AG04450 (cell line): ENCODE data around the gene TCL1B. TPM values are rescaled to one million over a fixed set of nuclear protein-coding genes. Genes with fewer than 3 reads are reported as not detected.

Source experiments
- CTCF ChIA-PET: fragments of 300-600, 350-600 bp; formaldehyde crosslinking; extraction: SDS; loops from one replicate; lab custom pipeline; 2022; ENCODE audit warnings: antibody characterized with exemption, inconsistent platforms; lab: Charles Lee
- POLR2A ChIA-PET: fragments of 350-600 bp; formaldehyde crosslinking; extraction: SDS; loops from one replicate; lab custom pipeline; 2021; ENCODE audit warnings: antibody characterized with exemption, inconsistent platforms; lab: Yijun Ruan, JAX
- DNase-seq: peaks from one replicate; pipeline ENCODE4 v3.0.0-alpha.2; 2011; ENCODE audit warnings: low read depth, low spot score
- H3K27ac ChIP-seq: one replicate; pipeline ENCODE4 v1.5.1; 2012; ENCODE audit warnings: low read depth, low read length, control low read depth
- H3K27me3 ChIP-seq: one replicate; pipeline ENCODE4 v1.6.0; 2012; ENCODE audit warnings: low read length; ENCODE audit not compliant: control insufficient read depth, insufficient read depth
- H3K4me3 ChIP-seq: 2 replicates; pipeline ENCODE4 v1.5.1; 2011; ENCODE audit warnings: mild to moderate bottlenecking, low read depth, low read length, control low read depth
- H3K9me3 ChIP-seq: 2 replicates; pipeline ENCODE4 v1.5.1; 2012; ENCODE audit warnings: low read length; ENCODE audit not compliant: control insufficient read depth, insufficient read depth
- polyA plus RNA-seq: library from polyadenylated mRNA; depleted of rRNA; stranded (reverse); fragments of >200 nt; gene quantifications from 2 replicates; pipeline ENCODE4 v1.2.3, GENCODE V29; 2011; rRNA removed
- small RNA-seq: library from RNA; depleted of rRNA; stranded (forward); fragments of <200 nt; gene quantifications from one replicate; pipeline ENCODE3, GENCODE V24; 2012; ENCODE audit warnings: low read depth; ENCODE audit not compliant: insufficient read length
- TF ChIP-seq, protein P1 (sequence below): IDR thresholded peaks from 2 replicates; pipeline ENCODE4 v1.5.1; 2011; ENCODE audit warnings: low read depth, low read length, control low read depth, inconsistent platforms

The TCL1B gene
- polyA plus RNA-seq, 1 experiment: not detected

GRCh38 chr14:95739356-95739755 lies 53.1 kb downstream of the TCL1B start:
- Histone ChIP-seq H3K4me3 (no peak overlapping the region), H3K27me3 (no peaks in the 10 kb centered on the region), H3K9me3 (0 out of 2 replicates have a peak, but pooled peaks cover 4% of the 10 kb centered on the region), H3K27ac (no peak overlapping the region)
- POLR2A ChIA-PET: no interaction called here
- TF ChIP-seq, protein P1, sequence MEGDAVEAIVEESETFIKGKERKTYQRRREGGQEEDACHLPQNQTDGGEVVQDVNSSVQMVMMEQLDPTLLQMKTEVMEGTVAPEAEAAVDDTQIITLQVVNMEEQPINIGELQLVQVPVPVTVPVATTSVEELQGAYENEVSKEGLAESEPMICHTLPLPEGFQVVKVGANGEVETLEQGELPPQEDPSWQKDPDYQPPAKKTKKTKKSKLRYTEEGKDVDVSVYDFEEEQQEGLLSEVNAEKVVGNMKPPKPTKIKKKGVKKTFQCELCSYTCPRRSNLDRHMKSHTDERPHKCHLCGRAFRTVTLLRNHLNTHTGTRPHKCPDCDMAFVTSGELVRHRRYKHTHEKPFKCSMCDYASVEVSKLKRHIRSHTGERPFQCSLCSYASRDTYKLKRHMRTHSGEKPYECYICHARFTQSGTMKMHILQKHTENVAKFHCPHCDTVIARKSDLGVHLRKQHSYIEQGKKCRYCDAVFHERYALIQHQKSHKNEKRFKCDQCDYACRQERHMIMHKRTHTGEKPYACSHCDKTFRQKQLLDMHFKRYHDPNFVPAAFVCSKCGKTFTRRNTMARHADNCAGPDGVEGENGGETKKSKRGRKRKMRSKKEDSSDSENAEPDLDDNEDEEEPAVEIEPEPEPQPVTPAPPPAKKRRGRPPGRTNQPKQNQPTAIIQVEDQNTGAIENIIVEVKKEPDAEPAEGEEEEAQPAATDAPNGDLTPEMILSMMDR: no peak
- no peak for DNase-seq
- CTCF ChIA-PET: interaction anchor here (1.6 kb wide), 1 partner anchor 312 kb away, joined by 6 read pairs; no protein-coding TSS in a partner anchor

DNA sequence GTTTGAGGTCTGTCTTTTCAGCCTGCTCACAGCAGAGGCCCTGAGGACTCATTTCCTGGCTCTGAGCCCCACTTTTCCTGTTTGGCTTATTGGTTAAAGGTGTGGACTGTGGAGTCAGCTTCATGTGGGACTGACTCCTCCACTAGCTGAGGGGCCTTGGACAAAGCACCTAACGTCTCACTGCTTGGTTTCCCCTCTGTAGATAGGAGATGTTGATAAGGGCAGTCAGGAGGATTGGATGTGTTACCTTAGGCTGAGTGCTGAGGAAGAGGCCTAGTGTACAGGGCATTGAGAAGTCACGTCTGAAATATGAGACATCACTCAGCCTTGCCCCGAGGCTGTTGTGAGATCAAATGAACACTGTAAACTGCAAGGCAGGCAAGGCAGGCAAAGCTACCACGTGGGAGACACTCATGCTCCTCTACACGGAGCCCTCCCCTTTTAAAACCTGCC lies 54.8 kb downstream of the TCL1B start:
- no peak for DNase-seq
- ChIA-PET POLR2A (no interaction called here), CTCF (no interaction called here)
- Histone ChIP-seq H3K4me3 (no peak overlapping the region), H3K27ac (no peak overlapping the region), H3K9me3 (peaks cover 4% of the 10 kb centered on the region; the same call in 1 of the 2 replicates), H3K27me3 (no peaks in the 10 kb centered on the region)
- TF ChIP-seq, protein P1: no peak

GRCh38 chr14:95741781-95742180 lies 55.6 kb downstream of the TCL1B start:
- Histone ChIP-seq H3K27ac (no peak overlapping the region), H3K27me3 (no peaks in the 10 kb centered on the region), H3K9me3 (peaks cover 4% of the 10 kb centered on the region; the same call in 1 of the 2 replicates), H3K4me3 (no peak overlapping the region)
- TF ChIP-seq, protein P1: no peak
- POLR2A ChIA-PET: no interaction called here
- CTCF ChIA-PET: no interaction called here
- no peak for DNase-seq

Small RNA genes within 50 kb of the gene (small RNA-seq; reads per million reads assigned to genes)
- not detected for gene RF02193

Other genes with a start within 250 kb of the TCL1B start
- 4.2 and 4.4 TPM in 2 replicates for gene SYNE3, start 169.8 kb upstream of the TCL1B start, polyA plus RNA-seq
- gene GLRX5, start 151.4 kb upstream of the TCL1B start, polyA plus RNA-seq: 43.6 and 58.6 TPM in 2 replicates
- not detected in 2 replicates for gene TCL1A, start 27.7 kb downstream of the TCL1B start, polyA plus RNA-seq
- gene TUNAR, start 190.4 kb downstream of the TCL1B start, polyA plus RNA-seq: not detected in 2 replicates